Gastrocnemius medialis (tissue), 4 donors: Measurements from ENCODE around the gene SLC10A4. TPM values are rescaled to one million over a fixed set of nuclear protein-coding genes. Genes with fewer than 3 reads are reported as not detected.

ENCODE experiments used
- ATAC-seq, 2 donors: fragments of 150-250 bp; one replicate each; pipeline ENCODE4 v1.9.1; 2016
- DNase-seq, 2 donors: peaks; one replicate each; pipeline ENCODE4 v3.0.0-alpha.2; 2019
- H3K27ac ChIP-seq, 4 donors: fragments of 200-600 bp; sonication (generic); 1 replicate in 1 of 4; 2 replicates in 3 of 4; pipeline ENCODE4 v1.5.1; 2016 to 2018; ENCODE audit warnings: mild to moderate bottlenecking in 2 of 4, moderate library complexity in 1 of 4
- H3K27me3 ChIP-seq, 3 donors: fragments of 200-600 bp; sonication (generic) in 2 of 3; 1 replicate in 1 of 3; 2 replicates in 2 of 3; pipeline versions ENCODE4 v1.5.1 to v1.6.0; 2016 to 2019; ENCODE audit warnings: mild to moderate bottlenecking in 1 of 3, moderate library complexity in 1 of 3
- H3K36me3 ChIP-seq, 2 donors: fragments of 200-600 bp; sonication (generic) in 1 of 2; one replicate each; pipeline ENCODE4 v1.5.1; 2017 to 2018
- H3K4me1 ChIP-seq, 2 donors: fragments of 200-600 bp; sonication (generic) in 1 of 2; one replicate each; pipeline ENCODE4 v1.5.1; 2016 to 2017; ENCODE audit warnings: mild to moderate bottlenecking in 2 of 2
- H3K4me3 ChIP-seq, 4 donors: fragments of 200-600 bp; sonication (generic) in 3 of 4; 1 replicate in 1 of 4; 2 replicates in 3 of 4; pipeline ENCODE4 v1.5.1; 2016 to 2019; ENCODE audit warnings: mild to moderate bottlenecking in 2 of 4
- H3K9me3 ChIP-seq, 3 donors: fragments of 200-600 bp; sonication (generic) in 2 of 3; 1 replicate in 1 of 3; 2 replicates in 2 of 3; pipeline ENCODE4 v1.5.1; 2016 to 2019
- POLR2A ChIP-seq, 2 donors: fragments of 450-650 bp; IDR thresholded peaks; one replicate each; pipeline ENCODE4 v1.6.1; 2017; ENCODE audit warnings: antibody characterized with exemption in 2 of 2, mild to moderate bottlenecking in 2 of 2, moderate library complexity in 2 of 2
- in situ Hi-C, 4 donors: fragments of 200-750 bp; cut with MboI; loops; one replicate each; pipeline versions ENCODE4 v1.15.0 to v1.8.0; 2017; ENCODE audit warnings: low sequenced_read_pairs in 4 of 4
- intact Hi-C: fragments of 100-400 bp; cut with DNase I; formaldehyde crosslinking; loops from one replicate; pipeline ENCODE4 v1.15.1; 2023; ENCODE audit warnings: low total_unique reads
- total RNA-seq, 4 donors: library from RNA; depleted of rRNA; stranded (reverse); fragments of >200 nt; gene quantifications; one replicate each; pipeline versions ENCODE4 v1.1.0 to v1.2.3, GENCODE V29; 2016
- TF ChIP-seq, protein P1 (sequence below), 5 experiments: fragments of 450-650 bp in 3 of 5; fragments of 200-600 bp in 2 of 5; sonication (generic) in 2 of 5; IDR thresholded peaks in 4 of 5; conservative IDR thresholded peaks in 1 of 5; 1 replicate in 4 of 5; 2 replicates in 1 of 5; pipeline ENCODE4 v1.5.1; 2016 to 2019; ENCODE audit warnings: antibody characterized with exemption in 5 of 5, mild to moderate bottlenecking in 3 of 5, moderate library complexity in 3 of 5

The SLC10A4 gene
- total RNA-seq, 4 donors from 2014 or later, result 0.33 TPM; not detected in 3

GRCh38 chr4:48483777-48484493, 792 bp downstream of the SLC10A4 start:
- Histone ChIP-seq H3K36me3 (no peaks in the 10 kb centered on the region), H3K27me3 (peaks cover 39 to 61% (median 41%) of the 10 kb centered on the region in 3 donors), H3K4me3 (peak overlapping the region; percentile 25 to 40 (median 30)), H3K9me3 (no peaks in the 10 kb centered on the region), H3K4me1 (no peaks in the 10 kb centered on the region), H3K27ac (no peak overlapping the region)
- intact Hi-C loops (no loop called here), in situ Hi-C loops (no loop called here)
- DNase-seq, result no peak
- no peak for ATAC-seq
- TF ChIP-seq, protein P1, sequence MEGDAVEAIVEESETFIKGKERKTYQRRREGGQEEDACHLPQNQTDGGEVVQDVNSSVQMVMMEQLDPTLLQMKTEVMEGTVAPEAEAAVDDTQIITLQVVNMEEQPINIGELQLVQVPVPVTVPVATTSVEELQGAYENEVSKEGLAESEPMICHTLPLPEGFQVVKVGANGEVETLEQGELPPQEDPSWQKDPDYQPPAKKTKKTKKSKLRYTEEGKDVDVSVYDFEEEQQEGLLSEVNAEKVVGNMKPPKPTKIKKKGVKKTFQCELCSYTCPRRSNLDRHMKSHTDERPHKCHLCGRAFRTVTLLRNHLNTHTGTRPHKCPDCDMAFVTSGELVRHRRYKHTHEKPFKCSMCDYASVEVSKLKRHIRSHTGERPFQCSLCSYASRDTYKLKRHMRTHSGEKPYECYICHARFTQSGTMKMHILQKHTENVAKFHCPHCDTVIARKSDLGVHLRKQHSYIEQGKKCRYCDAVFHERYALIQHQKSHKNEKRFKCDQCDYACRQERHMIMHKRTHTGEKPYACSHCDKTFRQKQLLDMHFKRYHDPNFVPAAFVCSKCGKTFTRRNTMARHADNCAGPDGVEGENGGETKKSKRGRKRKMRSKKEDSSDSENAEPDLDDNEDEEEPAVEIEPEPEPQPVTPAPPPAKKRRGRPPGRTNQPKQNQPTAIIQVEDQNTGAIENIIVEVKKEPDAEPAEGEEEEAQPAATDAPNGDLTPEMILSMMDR (IDR thresholded peaks at IDR 0.05 in 4 of 5, conservative IDR thresholded peaks at IDR 0.05 in 1 of 5), result no peak
- no peak for TF ChIP-seq POLR2A (IDR thresholded peaks at IDR 0.05)

DNA sequence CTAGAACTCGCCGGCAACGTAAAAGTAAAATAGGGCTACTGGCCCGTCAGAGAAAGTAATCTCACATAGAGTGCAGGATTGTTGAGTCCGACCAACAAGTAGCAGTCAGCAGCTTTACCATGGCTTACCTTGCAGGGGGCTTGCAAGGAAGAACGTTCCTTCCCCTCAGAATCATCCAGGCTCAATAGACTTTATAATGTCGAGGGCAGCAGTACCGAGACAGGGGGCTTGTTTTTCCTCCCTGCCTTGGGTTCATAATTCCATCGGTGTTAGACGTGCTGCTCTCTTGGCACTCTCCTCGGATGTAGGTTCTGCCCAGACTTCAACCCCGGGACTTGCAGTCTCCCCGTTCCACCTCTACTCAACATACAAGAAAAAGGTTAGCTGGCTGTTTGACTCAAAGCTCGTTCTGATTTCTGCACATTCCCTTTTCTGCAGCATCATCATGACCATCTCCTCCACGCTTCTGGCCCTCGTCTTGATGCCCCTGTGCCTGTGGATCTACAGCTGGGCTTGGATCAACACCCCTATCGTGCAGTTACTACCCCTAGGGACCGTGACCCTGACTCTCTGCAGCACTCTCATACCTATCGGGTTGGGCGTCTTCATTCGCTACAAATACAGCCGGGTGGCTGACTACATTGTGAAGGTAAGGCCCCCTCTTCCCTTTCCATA, 1.5 kb downstream of the SLC10A4 start:
- H3K27me3 ChIP-seq, result peaks cover 42 to 68% (median 48%) of the 10 kb centered on the region in 3 donors

DNA sequence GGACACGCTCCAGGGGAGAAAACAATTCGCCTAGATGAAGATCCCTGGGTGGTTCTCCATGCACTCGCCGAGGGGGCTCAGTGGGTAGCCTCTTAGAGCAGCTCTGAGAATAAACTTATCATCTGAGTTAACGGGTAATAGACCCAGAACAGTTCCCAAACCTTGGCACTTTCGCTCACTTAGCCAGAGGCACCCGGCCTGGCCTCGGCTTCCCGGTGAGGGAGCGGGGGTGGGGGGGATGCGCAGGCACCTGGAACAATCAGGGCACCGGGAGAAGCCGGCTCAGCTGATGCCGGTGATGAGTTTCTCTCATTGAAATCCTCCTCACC, 6.5 kb downstream of the SLC10A4 start:
- Histone ChIP-seq H3K36me3 (no peaks in the 10 kb centered on the region), H3K4me1 (no peaks in the 10 kb centered on the region), H3K27ac (no peak overlapping the region), H3K4me3 (peak overlapping the region; percentile 19 to 41 (median 28)), H3K9me3 (no peaks in the 10 kb centered on the region), H3K27me3 (peaks cover 51 to 68% (median 54%) of the 10 kb centered on the region in 3 donors)
- TF ChIP-seq, protein P1 (IDR thresholded peaks at IDR 0.05 in 4 of 5, conservative IDR thresholded peaks at IDR 0.05 in 1 of 5), result no peak
- no peak for TF ChIP-seq POLR2A (IDR thresholded peaks at IDR 0.05)
- in situ Hi-C loops, result no loop called here
- intact Hi-C loops, result no loop called here
- no peak for DNase-seq
- ATAC-seq, result no peak

More for the DNA sequence above, 1.5 kb downstream of the SLC10A4 start:
- Histone ChIP-seq H3K4me3 (no peak overlapping the region), H3K9me3 (no peaks in the 10 kb centered on the region), H3K27ac (no peak overlapping the region), H3K36me3 (no peaks in the 10 kb centered on the region), H3K4me1 (no peaks in the 10 kb centered on the region)
- in situ Hi-C loops (no loop called here), intact Hi-C loops (no loop called here)
- no peak for ATAC-seq
- TF ChIP-seq, protein P1 (IDR thresholded peaks at IDR 0.05 in 4 of 5, conservative IDR thresholded peaks at IDR 0.05 in 1 of 5), result no peak
- TF ChIP-seq POLR2A (IDR thresholded peaks at IDR 0.05), result no peak
- DNase-seq, result no peak

DNA sequence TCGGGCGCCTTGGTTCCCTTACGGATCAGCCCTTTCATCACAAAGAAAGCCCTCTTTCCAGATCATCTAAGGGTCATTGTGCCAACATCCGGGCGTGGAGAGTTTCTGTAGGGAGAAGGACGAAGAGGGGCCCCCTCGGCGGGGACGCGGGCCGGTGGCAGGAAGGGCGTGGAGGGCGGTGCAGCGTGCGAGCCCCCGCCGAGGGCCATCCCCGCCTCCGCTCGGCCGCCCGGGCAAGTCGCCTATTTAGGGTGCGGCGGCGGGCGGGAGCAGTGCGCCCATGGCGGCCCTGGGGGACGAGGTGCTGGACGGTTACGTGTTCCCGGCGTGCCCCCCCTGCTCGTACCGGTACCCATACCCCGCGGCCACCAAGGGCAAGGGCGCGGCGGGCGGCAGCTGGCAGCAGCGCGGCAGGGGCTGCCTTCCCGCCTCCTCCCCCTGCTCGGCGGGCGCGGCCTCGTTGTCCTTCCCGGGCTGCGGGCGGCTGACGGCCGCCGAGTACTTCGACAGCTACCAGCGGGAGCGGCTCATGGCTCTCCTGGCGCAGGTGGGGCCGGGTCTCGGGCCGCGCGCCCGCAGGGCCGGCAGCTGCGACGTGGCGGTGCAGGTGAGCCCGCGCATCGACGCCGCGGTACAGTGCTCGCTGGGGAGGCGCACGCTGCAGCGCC, 7.0 kb downstream of the SLC10A4 start, which contains the start of gene ZAR1:
TSS of gene ZAR1 (plus strand) at position 241 of the 668 bp plus-strand sequence. CDS start at position 281, 40 bp downstream.
- Histone ChIP-seq H3K4me3 (peak within 1 kb of the TSS; percentile 19 to 41 (median 28)), H3K9me3 (no peaks in the 10 kb centered on the region), H3K27me3 (peaks cover 46 to 63% (median 49%) of the 10 kb centered on the region in 3 donors), H3K4me1 (no peaks in the 10 kb centered on the region), H3K27ac (no peak within 1 kb of the TSS), H3K36me3 (no peaks in the 10 kb centered on the region)
- no peak for ATAC-seq
- DNase-seq, result no peak
- TF ChIP-seq, protein P1 (IDR thresholded peaks at IDR 0.05 in 4 of 5, conservative IDR thresholded peaks at IDR 0.05 in 1 of 5), result no peak
- TF ChIP-seq POLR2A (IDR thresholded peaks at IDR 0.05), result no peak
- in situ Hi-C loops, result no loop called here
- intact Hi-C loops, result no loop called here
